GM12878 (cell line): ENCODE data around the gene ADAMTSL3. TPM values are rescaled to one million over a fixed set of nuclear protein-coding genes. Genes with fewer than 3 reads are reported as not detected.
"Not testable (repeated sequence)": the region's sequence is repeated elsewhere in the genome, so short reads cannot be mapped to it uniquely, and the experiment has no call there.

Experiments used
- ATAC-seq: fragments of 200-7000 bp; cut with Tn5 transposase; 3 replicates; pipeline ENCODE4 v1.9.1; 2020; ENCODE audit warnings: mild to moderate bottlenecking, moderate library complexity
- BruUV-seq: library from RNA; stranded (reverse); fragments of 400-500 nt; replicated peaks from 2 replicates; lab custom pipeline; 2021; lab: Mats Ljungman, UMichigan
- CTCF ChIA-PET: fragments of 300-600 bp; sonication (Branson Sonifier 250); formaldehyde crosslinking; extraction: SDS; loops from one replicate; lab custom pipeline; 2021; ENCODE audit warnings: inconsistent platforms; lab: Yijun Ruan, JAX
- POLR2A ChIA-PET: fragments of 350-600 bp; formaldehyde crosslinking; extraction: SDS; loops from one replicate; lab custom pipeline; 2021; ENCODE audit warnings: inconsistent platforms; lab: Charles Lee
- RAD21 ChIA-PET: fragments of 300-600 bp; sonication (Branson Sonifier 250); formaldehyde crosslinking; loops from one replicate; lab custom pipeline; 2023; ENCODE audit warnings: antibody characterized with exemption; ENCODE audit not compliant: unreplicated experiment; lab: Charles Lee
- SMC1A ChIA-PET: fragments of 300-600 bp; sonication (Branson Sonifier 250); formaldehyde crosslinking; loops from one replicate; lab custom pipeline; 2023; ENCODE audit not compliant: unreplicated experiment, uncharacterized antibody; lab: Charles Lee
- DNase-seq: peaks from one replicate; pipeline ENCODE4 v3.0.0-alpha.2; 2011; ENCODE audit warnings: low read depth, low spot score
- FAIRE-seq: peaks from 3 replicates; lab custom pipeline; 2011; peaks lifted over from hg19 to GRCh38; lab: Jason Lieb, UNC
- H2AFZ ChIP-seq: 2 replicates; pipeline ENCODE4 v1.6.0; 2011; ENCODE audit warnings: low read depth, low read length, control low read depth; ENCODE audit not compliant: control insufficient read depth
- H3K27ac ChIP-seq: 2 replicates; pipeline ENCODE4 v1.5.1; 2011; ENCODE audit warnings: control low read depth; ENCODE audit not compliant: control insufficient read depth, insufficient read depth
- H3K27me3 ChIP-seq, 2 experiments: replicated peaks in 1 of 2; 2 replicates each; pipeline versions ENCODE4 v1.6.0 to v1.6.1; 2011; ENCODE audit warnings: low read length in 1 of 2; ENCODE audit not compliant: control insufficient read depth in 2 of 2, insufficient read depth in 2 of 2
- H3K36me3 ChIP-seq, 2 experiments: 2 replicates each; pipeline ENCODE4 v1.5.1; 2011; ENCODE audit warnings: low read length in 1 of 2; ENCODE audit not compliant: control insufficient read depth in 2 of 2, insufficient read depth in 2 of 2
- H3K4me1 ChIP-seq: 2 replicates; pipeline ENCODE4 v1.6.1; 2011; ENCODE audit warnings: mild to moderate bottlenecking, low read length, moderate library complexity, mixed read lengths; ENCODE audit not compliant: control insufficient read depth, insufficient read depth
- H3K4me2 ChIP-seq: 2 replicates; pipeline ENCODE4 v1.6.0; 2011; ENCODE audit warnings: control low read depth; ENCODE audit not compliant: control insufficient read depth, insufficient read depth
- H3K4me3 ChIP-seq: fragments of 200-600 bp; sonication (generic); 2 replicates; pipeline ENCODE4 v1.5.1; 2016
- H3K79me2 ChIP-seq: 2 replicates; pipeline ENCODE4 v1.6.0; 2011; ENCODE audit warnings: low read length; ENCODE audit not compliant: control insufficient read depth, insufficient read depth
- H3K9ac ChIP-seq: 2 replicates; pipeline ENCODE4 v1.8.0; 2011; ENCODE audit warnings: low read length, control low read depth, mixed read lengths; ENCODE audit not compliant: control insufficient read depth, insufficient read depth
- H3K9me3 ChIP-seq: replicated peaks from 3 replicates; pipeline ENCODE4 v1.5.1; 2011; ENCODE audit warnings: mild to moderate bottlenecking, low read length; ENCODE audit not compliant: control insufficient read depth, insufficient read depth
- H4K20me1 ChIP-seq: 2 replicates; pipeline ENCODE4 v1.6.0; 2011; ENCODE audit not compliant: control insufficient read depth, insufficient read depth
- BHLHE40 ChIP-seq, 2 experiments: fragments of 450-650 bp in 1 of 2; IDR thresholded peaks; 2 replicates each; pipeline ENCODE4 v1.6.1; 2011 to 2017; ENCODE audit warnings: low read depth in 2 of 2, borderline replicate concordance in 1 of 2, improper control_type of control experiment in 1 of 2, low read length in 1 of 2, mild to moderate bottlenecking in 1 of 2
- EP300 ChIP-seq, 2 experiments: fragments of 150-350 bp in 1 of 2; IDR thresholded peaks; 2 replicates each; pipeline ENCODE4 v1.6.1; 2011 to 2012; ENCODE audit warnings: low read depth in 2 of 2, low read length in 2 of 2, borderline replicate concordance in 1 of 2, improper control_type of control experiment in 1 of 2, inconsistent platforms in 1 of 2; ENCODE audit not compliant: control insufficient read depth in 1 of 2
- ESRRA ChIP-seq: IDR thresholded peaks from 2 replicates; pipeline ENCODE4 v1.6.1; 2012; ENCODE audit warnings: mild to moderate bottlenecking, low read length, improper control_type of control experiment
- HDGF ChIP-seq: fragments of 450-650 bp; IDR thresholded peaks from 2 replicates; pipeline ENCODE4 v1.6.1; 2016; ENCODE audit warnings: antibody characterized with exemption
- MXI1 ChIP-seq: fragments of 150-350 bp; IDR thresholded peaks from 2 replicates; pipeline ENCODE4 v1.6.1; 2011; ENCODE audit warnings: low read depth, mild to moderate bottlenecking, inconsistent platforms, low read length, improper control_type of control experiment
- POLR2A ChIP-seq: IDR thresholded peaks from 2 replicates; pipeline ENCODE4 v1.6.1; 2011; ENCODE audit warnings: low read depth, mild to moderate bottlenecking, low read length
- RAD21 ChIP-seq: IDR thresholded peaks from 2 replicates; pipeline ENCODE4 v1.6.1; 2011; ENCODE audit warnings: mild to moderate bottlenecking, low read depth, low read length, moderate library complexity; ENCODE audit not compliant: insufficient read depth
- WGBS: methylation state at CpG from one replicate; pipeline ENCODE4 v1.1.6; 2016; ENCODE audit warnings: low lambda C conversion rate; ENCODE audit not compliant: insufficient replicate concordance, insufficient coverage; ENCODE audit errors: missing lambda C conversion rate; 5-methylcytosine and 5-hydroxymethylcytosine counted together
- in situ Hi-C: fragments of 300-500 bp; cut with MboI; formaldehyde crosslinking; loops from 9 replicates; pipeline ENCODE4 v1.14.3; 2018; ENCODE audit warnings: mixed read lengths
- intact Hi-C: fragments of 100-400 bp; cut with micrococcal nuclease; formaldehyde crosslinking; loops from one replicate; pipeline ENCODE4 v1.14.2; 2022; ENCODE audit not compliant: unreplicated experiment
- polyA plus RNA-seq, 11 experiments: library from polyadenylated mRNA; depleted of rRNA in 4 of 11; unstranded in 6 of 11; stranded (reverse) in 5 of 11; fragments of >200 nt; fragmentation: Nextera tagmentation in 4 of 11; fragmentation: Illumina TruSeq in 1 of 11; extraction: Ambion mirVana in 4 of 11; extraction: Trizol in 1 of 11; gene quantifications; 1 replicate in 1 of 11; 2 replicates in 10 of 11; pipeline versions ENCODE4 v1.2.1 to v1.2.3, GENCODE V29; 2011 to 2016; ENCODE audit warnings: inconsistent platforms in 2 of 11, missing spikeins in 2 of 11, low read depth in 1 of 11
- total RNA-seq, 4 experiments: library from RNA; depleted of rRNA in 3 of 4; stranded (reverse); fragments of >200 nt in 3 of 4; fragmentation: Illumina TruSeq in 1 of 4; extraction: Trizol in 1 of 4; gene quantifications; 2 replicates each; pipeline versions ENCODE4 v1.2.1 to v1.2.3, GENCODE V29; 2013 to 2021
- TF ChIP-seq, protein P1 (sequence below): fragments of 450-650 bp; IDR thresholded peaks from 2 replicates; pipeline ENCODE4 v1.6.1; 2017; ENCODE audit warnings: mild to moderate bottlenecking, moderate library complexity
- TF ChIP-seq, protein P2 (sequence below): fragments of 150-350 bp; IDR thresholded peaks from 2 replicates; pipeline ENCODE4 v1.6.1; 2014; ENCODE audit warnings: mild to moderate bottlenecking, low read depth, low read length
- TF ChIP-seq, protein P3 (sequence below): fragments of 450-650 bp; IDR thresholded peaks from 2 replicates; pipeline ENCODE4 v1.6.1; 2016; ENCODE audit warnings: mild to moderate bottlenecking, moderate library complexity, borderline replicate concordance

ADAMTSL3 gene
- total and polyA plus RNA-seq, 10 of the 15 experiments (the other 5 are each of a cell fraction or from before 2014, with no cell fraction given), result 0.01 to 0.28 (median 0.13) TPM

DNA sequence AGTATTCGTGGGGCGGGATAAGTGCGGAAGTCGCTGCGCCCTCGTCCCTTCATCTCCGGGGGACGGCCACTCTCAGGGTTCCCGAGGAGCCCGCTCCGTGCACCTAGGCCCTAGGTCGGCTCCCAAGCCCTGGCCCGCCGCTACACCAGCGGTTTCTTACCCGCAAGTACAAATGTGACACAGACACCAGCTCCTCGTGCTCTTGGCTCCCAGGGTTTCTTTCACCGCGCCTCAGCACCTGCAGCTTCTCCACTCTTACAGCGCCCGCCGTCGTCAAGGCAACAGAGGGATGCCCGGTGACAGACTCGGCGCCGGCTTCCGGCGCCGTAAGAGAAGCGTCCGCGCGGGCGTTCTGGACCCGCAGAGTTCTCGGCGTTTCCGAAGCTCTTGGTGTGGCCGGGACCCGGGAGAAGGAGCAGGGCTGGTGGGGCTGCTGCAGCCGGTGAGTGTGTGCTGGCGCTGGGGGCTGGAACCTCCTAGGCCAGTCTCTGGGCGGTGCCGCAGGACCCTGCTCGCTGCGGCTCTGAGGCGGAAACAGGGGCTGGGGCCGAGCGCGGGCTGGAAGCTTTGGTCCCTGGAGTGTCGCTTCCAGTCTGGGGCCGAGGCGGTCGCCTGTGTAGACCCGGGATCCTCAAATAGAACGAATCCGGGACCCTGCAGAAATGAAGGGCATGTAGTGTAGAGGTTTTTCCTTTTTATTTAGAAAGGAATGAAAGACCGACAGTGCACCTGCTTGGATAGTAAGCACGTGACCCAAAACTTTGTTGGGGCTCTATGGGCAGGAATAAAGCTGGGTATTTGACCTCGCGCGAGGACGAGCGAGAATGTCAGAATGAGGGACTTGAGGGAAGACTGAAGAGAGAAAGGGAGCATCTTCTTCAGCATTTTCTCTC is 426.2 kb downstream of the ADAMTSL3 start (continued):
- TF ChIP-seq, protein P1, sequence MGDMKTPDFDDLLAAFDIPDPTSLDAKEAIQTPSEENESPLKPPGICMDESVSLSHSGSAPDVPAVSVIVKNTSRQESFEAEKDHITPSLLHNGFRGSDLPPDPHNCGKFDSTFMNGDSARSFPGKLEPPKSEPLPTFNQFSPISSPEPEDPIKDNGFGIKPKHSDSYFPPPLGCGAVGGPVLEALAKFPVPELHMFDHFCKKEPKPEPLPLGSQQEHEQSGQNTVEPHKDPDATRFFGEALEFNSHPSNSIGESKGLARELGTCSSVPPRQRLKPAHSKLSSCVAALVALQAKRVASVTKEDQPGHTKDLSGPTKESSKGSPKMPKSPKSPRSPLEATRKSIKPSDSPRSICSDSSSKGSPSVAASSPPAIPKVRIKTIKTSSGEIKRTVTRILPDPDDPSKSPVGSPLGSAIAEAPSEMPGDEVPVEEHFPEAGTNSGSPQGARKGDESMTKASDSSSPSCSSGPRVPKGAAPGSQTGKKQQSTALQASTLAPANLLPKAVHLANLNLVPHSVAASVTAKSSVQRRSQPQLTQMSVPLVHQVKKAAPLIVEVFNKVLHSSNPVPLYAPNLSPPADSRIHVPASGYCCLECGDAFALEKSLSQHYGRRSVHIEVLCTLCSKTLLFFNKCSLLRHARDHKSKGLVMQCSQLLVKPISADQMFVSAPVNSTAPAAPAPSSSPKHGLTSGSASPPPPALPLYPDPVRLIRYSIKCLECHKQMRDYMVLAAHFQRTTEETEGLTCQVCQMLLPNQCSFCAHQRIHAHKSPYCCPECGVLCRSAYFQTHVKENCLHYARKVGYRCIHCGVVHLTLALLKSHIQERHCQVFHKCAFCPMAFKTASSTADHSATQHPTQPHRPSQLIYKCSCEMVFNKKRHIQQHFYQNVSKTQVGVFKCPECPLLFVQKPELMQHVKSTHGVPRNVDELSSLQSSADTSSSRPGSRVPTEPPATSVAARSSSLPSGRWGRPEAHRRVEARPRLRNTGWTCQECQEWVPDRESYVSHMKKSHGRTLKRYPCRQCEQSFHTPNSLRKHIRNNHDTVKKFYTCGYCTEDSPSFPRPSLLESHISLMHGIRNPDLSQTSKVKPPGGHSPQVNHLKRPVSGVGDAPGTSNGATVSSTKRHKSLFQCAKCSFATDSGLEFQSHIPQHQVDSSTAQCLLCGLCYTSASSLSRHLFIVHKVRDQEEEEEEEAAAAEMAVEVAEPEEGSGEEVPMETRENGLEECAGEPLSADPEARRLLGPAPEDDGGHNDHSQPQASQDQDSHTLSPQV, result no peak
- TF ChIP-seq ESRRA, result no peak
- peak in 1 of 2 experiments; percentile 28; a peak in 1 of 4 replicates for TF ChIP-seq BHLHE40 (IDR thresholded peaks at IDR 0.05; ENCODE audit: borderline replicate concordance in 1 of 2, low read depth in 2 of 2, low read length in 1 of 2)
- no peak for TF ChIP-seq RAD21
- TF ChIP-seq, protein P2, sequence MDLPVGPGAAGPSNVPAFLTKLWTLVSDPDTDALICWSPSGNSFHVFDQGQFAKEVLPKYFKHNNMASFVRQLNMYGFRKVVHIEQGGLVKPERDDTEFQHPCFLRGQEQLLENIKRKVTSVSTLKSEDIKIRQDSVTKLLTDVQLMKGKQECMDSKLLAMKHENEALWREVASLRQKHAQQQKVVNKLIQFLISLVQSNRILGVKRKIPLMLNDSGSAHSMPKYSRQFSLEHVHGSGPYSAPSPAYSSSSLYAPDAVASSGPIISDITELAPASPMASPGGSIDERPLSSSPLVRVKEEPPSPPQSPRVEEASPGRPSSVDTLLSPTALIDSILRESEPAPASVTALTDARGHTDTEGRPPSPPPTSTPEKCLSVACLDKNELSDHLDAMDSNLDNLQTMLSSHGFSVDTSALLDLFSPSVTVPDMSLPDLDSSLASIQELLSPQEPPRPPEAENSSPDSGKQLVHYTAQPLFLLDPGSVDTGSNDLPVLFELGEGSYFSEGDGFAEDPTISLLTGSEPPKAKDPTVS, result no peak
- no peak for TF ChIP-seq HDGF
- 0 out of 2 replicates have a peak, but pooled peaks have one; percentile 38 for TF ChIP-seq MXI1
- no peak for TF ChIP-seq EP300 (IDR thresholded peaks at IDR 0.05; ENCODE audit: borderline replicate concordance in 1 of 2, control insufficient read depth in 1 of 2, low read depth in 2 of 2, low read length in 2 of 2)
- TF ChIP-seq, protein P3, sequence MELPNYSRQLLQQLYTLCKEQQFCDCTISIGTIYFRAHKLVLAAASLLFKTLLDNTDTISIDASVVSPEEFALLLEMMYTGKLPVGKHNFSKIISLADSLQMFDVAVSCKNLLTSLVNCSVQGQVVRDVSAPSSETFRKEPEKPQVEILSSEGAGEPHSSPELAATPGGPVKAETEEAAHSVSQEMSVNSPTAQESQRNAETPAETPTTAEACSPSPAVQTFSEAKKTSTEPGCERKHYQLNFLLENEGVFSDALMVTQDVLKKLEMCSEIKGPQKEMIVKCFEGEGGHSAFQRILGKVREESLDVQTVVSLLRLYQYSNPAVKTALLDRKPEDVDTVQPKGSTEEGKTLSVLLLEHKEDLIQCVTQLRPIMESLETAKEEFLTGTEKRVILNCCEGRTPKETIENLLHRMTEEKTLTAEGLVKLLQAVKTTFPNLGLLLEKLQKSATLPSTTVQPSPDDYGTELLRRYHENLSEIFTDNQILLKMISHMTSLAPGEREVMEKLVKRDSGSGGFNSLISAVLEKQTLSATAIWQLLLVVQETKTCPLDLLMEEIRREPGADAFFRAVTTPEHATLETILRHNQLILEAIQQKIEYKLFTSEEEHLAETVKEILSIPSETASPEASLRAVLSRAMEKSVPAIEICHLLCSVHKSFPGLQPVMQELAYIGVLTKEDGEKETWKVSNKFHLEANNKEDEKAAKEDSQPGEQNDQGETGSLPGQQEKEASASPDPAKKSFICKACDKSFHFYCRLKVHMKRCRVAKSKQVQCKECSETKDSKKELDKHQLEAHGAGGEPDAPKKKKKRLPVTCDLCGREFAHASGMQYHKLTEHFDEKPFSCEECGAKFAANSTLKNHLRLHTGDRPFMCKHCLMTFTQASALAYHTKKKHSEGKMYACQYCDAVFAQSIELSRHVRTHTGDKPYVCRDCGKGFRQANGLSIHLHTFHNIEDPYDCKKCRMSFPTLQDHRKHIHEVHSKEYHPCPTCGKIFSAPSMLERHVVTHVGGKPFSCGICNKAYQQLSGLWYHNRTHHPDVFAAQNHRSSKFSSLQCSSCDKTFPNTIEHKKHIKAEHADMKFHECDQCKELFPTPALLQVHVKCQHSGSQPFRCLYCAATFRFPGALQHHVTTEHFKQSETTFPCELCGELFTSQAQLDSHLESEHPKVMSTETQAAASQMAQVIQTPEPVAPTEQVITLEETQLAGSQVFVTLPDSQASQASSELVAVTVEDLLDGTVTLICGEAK, result 0 out of 2 replicates have a peak, but pooled peaks have one; percentile 24
- TF ChIP-seq POLR2A, result 0 out of 2 replicates have a peak, but pooled peaks have one; percentile 29

DNA sequence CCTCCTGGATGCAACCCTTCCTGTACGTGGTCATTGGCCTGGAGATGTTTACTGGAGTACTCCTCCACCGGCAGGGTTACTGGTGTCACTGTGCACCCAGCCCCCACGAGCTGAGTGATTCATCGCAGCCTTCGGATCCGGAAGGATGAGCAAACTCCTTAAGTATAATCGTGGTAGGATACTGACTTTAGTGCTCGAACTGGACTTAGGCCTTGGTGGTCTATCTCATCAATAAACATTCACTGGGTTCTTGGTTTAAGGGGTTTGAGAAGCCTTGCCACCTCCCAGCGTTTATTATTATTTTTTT is 426.8 kb downstream of the ADAMTSL3 start:
- peak overlapping the region; percentile 33; the same call in 1 of the 2 replicates for H3K4me2 ChIP-seq

More for the DNA sequence above, 426.8 kb downstream of the ADAMTSL3 start:
- peak overlapping the region; percentile 79 for H3K4me3 ChIP-seq
- POLR2A ChIA-PET, H3K9me3 ChIP-seq, CTCF ChIA-PET, intact Hi-C loops, ATAC-seq, FAIRE-seq, RAD21 ChIA-PET, DNase-seq, H3K27ac ChIP-seq, H4K20me1 ChIP-seq, in situ Hi-C loops, H3K4me1 ChIP-seq, H3K9ac ChIP-seq, H3K36me3 ChIP-seq, SMC1A ChIA-PET, BruUV-seq, H3K27me3 ChIP-seq, H3K79me2 ChIP-seq: not testable (repeated sequence)
- 58% methylated on average over 9 of the region's 9 CpGs for WGBS
- H2AFZ ChIP-seq, result peak overlapping the region; percentile 84
